Fibroblast of villous mesenchyme (primary cell): ENCODE data around the gene ATXN7. TPM values are rescaled to one million over a fixed set of nuclear protein-coding genes. Genes with fewer than 3 reads are reported as not detected.
A peak's percentile ranks its signal among the peaks of the same experiment; 100 is the strongest.

Experiments
- DNase-seq: peaks from one replicate; pipeline ENCODE4 v3.0.0-alpha.2; 2010; ENCODE audit warnings: low read depth
- H3K4me3 ChIP-seq: 2 replicates; pipeline ENCODE4 v1.5.1; 2011; ENCODE audit warnings: low read depth, mild to moderate bottlenecking, low read length
- small RNA-seq: library from RNA; depleted of rRNA; stranded (forward); fragments of <200 nt; gene quantifications from one replicate; pipeline ENCODE3, GENCODE V24; 2012
- total RNA-seq: library from RNA; depleted of rRNA; stranded (reverse); fragments of >200 nt; gene quantifications from 2 replicates; pipeline ENCODE4 v1.2.3, GENCODE V29; 2012
- TF ChIP-seq, protein P1 (sequence below): IDR thresholded peaks from 2 replicates; pipeline ENCODE4 v1.5.1; 2012; ENCODE audit warnings: low read depth, mild to moderate bottlenecking, low read length; ENCODE audit not compliant: insufficient read depth

The ATXN7 gene
- total RNA-seq, 1 donor, result 14.7 TPM

DNA sequence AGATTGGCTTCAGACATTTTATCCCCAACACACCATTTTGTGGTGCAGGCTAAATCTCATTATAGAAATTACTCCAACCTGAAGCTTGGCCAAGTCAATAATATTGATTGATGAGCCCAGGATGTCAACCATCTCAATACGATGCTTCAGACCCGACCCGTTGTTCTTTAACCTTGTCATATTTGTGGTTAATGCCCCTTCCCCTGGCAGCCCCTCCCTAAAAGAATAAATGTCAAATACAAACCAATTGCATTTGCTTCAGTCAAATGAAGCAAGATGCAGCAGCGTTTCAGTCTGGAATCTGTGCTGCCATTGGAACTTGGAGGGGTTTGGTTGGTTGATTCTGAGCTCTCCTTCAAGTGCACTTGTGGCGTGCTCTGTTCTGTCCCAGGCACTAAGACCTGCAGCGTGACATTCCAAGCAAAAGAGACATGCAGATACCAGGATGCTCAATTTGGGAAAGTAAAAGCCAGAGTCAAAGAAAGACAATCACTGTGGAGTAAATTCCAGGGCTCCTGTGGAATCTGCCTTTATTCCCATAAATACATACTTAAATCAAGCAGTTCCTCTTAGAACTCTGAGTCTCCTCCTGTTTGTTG lies 183.4 kb downstream of the ATXN7 start:
- TF ChIP-seq, protein P1, sequence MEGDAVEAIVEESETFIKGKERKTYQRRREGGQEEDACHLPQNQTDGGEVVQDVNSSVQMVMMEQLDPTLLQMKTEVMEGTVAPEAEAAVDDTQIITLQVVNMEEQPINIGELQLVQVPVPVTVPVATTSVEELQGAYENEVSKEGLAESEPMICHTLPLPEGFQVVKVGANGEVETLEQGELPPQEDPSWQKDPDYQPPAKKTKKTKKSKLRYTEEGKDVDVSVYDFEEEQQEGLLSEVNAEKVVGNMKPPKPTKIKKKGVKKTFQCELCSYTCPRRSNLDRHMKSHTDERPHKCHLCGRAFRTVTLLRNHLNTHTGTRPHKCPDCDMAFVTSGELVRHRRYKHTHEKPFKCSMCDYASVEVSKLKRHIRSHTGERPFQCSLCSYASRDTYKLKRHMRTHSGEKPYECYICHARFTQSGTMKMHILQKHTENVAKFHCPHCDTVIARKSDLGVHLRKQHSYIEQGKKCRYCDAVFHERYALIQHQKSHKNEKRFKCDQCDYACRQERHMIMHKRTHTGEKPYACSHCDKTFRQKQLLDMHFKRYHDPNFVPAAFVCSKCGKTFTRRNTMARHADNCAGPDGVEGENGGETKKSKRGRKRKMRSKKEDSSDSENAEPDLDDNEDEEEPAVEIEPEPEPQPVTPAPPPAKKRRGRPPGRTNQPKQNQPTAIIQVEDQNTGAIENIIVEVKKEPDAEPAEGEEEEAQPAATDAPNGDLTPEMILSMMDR, result no peak
- DNase-seq, result no peak
- no peak overlapping the region for H3K4me3 ChIP-seq

DNA sequence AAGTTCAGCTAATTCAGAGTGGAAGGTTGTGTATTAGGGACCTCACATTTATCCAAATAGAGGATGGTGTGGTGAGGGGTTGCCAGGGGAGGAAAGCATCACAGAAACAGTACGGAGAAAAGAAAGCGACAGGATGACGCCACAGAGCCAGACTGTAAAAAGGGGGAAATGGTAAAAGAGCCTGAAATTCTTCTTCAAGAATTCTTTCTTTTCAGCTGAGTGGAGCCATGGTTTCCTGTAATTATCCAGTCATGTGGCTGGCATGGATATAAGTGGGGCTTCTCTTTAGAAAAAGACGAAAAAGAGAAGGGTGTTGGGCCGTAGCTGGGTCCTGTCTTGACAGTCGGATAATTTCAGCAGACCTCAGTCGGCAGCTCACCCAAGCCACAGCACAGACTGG lies 184.1 kb downstream of the ATXN7 start:
- TF ChIP-seq, protein P1, result no peak
- H3K4me3 ChIP-seq, result no peak overlapping the region
- no peak for DNase-seq

DNA sequence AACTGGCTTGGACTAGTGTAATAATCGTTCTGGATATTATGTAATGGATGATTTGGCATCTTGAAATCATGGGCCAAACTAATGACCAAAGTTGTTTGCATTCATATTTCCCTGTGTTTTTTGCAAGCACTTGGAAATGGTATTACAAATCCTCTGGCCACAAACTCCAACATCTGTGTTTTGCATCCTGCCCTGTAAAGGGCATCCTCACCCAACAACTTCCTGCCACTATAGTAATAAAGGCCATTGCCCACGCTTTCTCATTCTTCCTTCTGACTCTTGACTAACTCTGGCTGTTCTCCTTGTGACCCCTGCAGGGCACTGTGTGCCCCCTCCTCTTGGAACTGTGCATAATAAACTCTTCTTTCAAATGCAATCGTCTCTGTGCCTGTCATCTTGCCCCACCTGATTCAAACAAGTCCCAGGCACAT lies 185.0 kb downstream of the ATXN7 start:
- peak; percentile 35 for DNase-seq
- TF ChIP-seq, protein P1, result no peak
- H3K4me3 ChIP-seq, result no peak overlapping the region

DNA sequence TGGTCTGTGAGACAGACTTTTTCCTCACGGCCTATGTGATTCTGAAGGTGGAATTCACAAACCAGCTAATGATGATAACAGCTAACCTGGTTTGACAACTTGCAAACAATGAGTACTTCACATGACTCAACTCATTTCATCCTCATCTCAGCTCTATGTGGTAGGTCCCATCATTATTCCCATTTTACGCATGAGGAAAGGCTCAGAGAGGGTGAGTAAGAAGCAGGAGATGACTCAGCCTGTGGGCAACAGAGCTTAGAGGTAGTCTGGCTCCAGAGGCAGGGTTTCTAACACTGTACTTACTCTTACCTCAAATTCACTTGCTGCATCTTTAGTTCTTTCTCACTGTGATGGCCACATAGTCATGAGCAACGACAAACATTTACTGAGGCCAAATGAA lies 185.5 kb downstream of the ATXN7 start:
- DNase-seq, result no peak
- no peak overlapping the region for H3K4me3 ChIP-seq
- TF ChIP-seq, protein P1, result no peak

DNA sequence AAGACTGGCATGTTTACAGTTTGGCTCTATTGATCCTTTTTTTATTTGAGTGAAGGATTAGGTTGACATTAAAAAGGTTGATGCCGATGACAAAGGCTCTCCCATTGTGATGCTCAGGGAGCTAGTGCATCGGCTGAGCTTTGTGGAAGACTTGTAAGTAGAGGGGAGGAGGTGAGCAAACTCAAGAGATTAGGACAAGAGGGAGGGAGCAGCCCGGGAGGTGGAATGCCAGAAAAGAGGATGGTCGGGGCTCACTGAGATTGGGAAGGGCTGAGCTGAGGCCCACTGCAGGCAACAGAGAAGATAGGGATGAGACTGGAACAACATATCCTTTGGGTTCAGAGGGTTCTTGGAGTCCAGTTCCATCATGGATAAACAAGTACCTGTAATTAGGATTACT lies 186.2 kb downstream of the ATXN7 start:
- no peak overlapping the region for H3K4me3 ChIP-seq
- DNase-seq, result no peak
- TF ChIP-seq, protein P1, result no peak

Small RNA genes lying within 50 kb of the gene (small RNA-seq; reads per million reads assigned to genes)
- not detected for gene SCAANT1

Other genes starting within 250 kb of the ATXN7 start
- not detected in 2 replicates for gene SNTN, start 211.2 kb upstream of the ATXN7 start, total RNA-seq
- not detected in 2 replicates for gene C3orf49, start 44.6 kb upstream of the ATXN7 start, total RNA-seq
- gene THOC7, start 62 bp upstream of the ATXN7 start, total RNA-seq, result 46.1 and 47.9 TPM in 2 replicates
- not detected in 2 replicates for gene SCAANT1, start 48.5 kb downstream of the ATXN7 start, total RNA-seq
- gene PSMD6, start 159.6 kb downstream of the ATXN7 start, total RNA-seq, result 101 TPM in 2 replicates